Kidney (tissue), 14 donors: ENCODE data around the gene CALHM6. TPM values are rescaled to one million over a fixed set of nuclear protein-coding genes. Genes with fewer than 3 reads are reported as not detected.

Source experiments
- DNase-seq, 5 donors: peaks; one replicate each; pipeline ENCODE4 v3.0.0-alpha.2; 2013 to 2020
- FAIRE-seq: peaks from 2 replicates; lab custom pipeline; 2012; peaks lifted over from hg19 to GRCh38; lab: Jason Lieb, UNC
- H3K27ac ChIP-seq, 2 donors: one replicate each; pipeline ENCODE4 v1.7.0; 2013; ENCODE audit warnings: low read depth in 2 of 2, low read length in 2 of 2, inconsistent platforms in 1 of 2
- H3K27me3 ChIP-seq: one replicate; pipeline ENCODE4 v1.7.1; 2013; ENCODE audit warnings: low read length, inconsistent platforms; ENCODE audit not compliant: control insufficient read depth, insufficient read depth
- H3K36me3 ChIP-seq, 3 donors: one replicate each; pipeline versions ENCODE4 v1.7.0 to v1.7.1; 2013; ENCODE audit warnings: low read length in 3 of 3, control low read depth in 1 of 3, inconsistent platforms in 1 of 3; ENCODE audit not compliant: insufficient read depth in 3 of 3, control insufficient read depth in 2 of 3
- H3K4me1 ChIP-seq, 3 donors: one replicate each; pipeline versions ENCODE4 v1.7.0 to v1.7.1; 2013; ENCODE audit warnings: low read length in 3 of 3, inconsistent platforms in 1 of 3, low read depth in 1 of 3; ENCODE audit not compliant: control insufficient read depth in 2 of 3, insufficient read depth in 2 of 3
- H3K4me3 ChIP-seq, 3 donors: one replicate each; pipeline versions ENCODE4 v1.7.0 to v1.8.1; 2013; ENCODE audit warnings: low read length in 3 of 3, control low read depth in 1 of 3, inconsistent platforms in 1 of 3
- H3K9ac ChIP-seq, 3 donors: one replicate each; pipeline versions ENCODE4 v1.7.0 to v1.7.1; 2013; ENCODE audit warnings: low read length in 3 of 3, control low read depth in 1 of 3, inconsistent platforms in 1 of 3
- H3K9me3 ChIP-seq, 3 donors: one replicate each; pipeline versions ENCODE4 v1.7.0 to v1.7.1; 2013; ENCODE audit warnings: low read length in 3 of 3, control low read depth in 1 of 3, inconsistent platforms in 1 of 3; ENCODE audit not compliant: control insufficient read depth in 2 of 3, insufficient read depth in 1 of 3
- intact Hi-C: fragments of 100-400 bp; cut with DNase I; formaldehyde crosslinking; loops from one replicate; pipeline ENCODE4 v1.11.1; 2022
- polyA plus RNA-seq: library from polyadenylated mRNA; stranded (reverse); fragments of 350-450 nt; fragmentation: Illumina TruSeq; extraction: RNeasy Lipid Tissue Mini Kit (QIAGEN cat#74804); gene quantifications from one replicate; pipeline ENCODE4 v1.2.3, GENCODE V29; 2014; ENCODE audit warnings: low read depth, low replicate concordance; ENCODE audit not compliant: insufficient read depth
- total RNA-seq: library from RNA; stranded (reverse); fragmentation: NEBNext Ultra II Directional; extraction: Animal tissue kit (Norgen Biotek cat#: 25700); gene quantifications from one replicate; pipeline ENCODE4 v1.2.1, GENCODE V29; 2021
- TF ChIP-seq, protein P1 (sequence below): IDR thresholded peaks from 3 replicates; pipeline ENCODE4 v1.5.1; 2012; ENCODE audit warnings: mild to moderate bottlenecking, moderate library complexity, borderline replicate concordance; ENCODE audit not compliant: insufficient read depth; ENCODE audit errors: extremely low read depth
- donor health status: control.
- donor health status: control.
- donor health status: control.
- donor health status: control.
- donor health status: control.
- donor health status: DM: yes; HTN: yes; CAD: no.
- donor health status: Normal renal cell carcinoma (clear cell type).

The CALHM6 gene
- total and polyA plus RNA-seq, 2 donors from 2014 or later: 2.4 to 8.2 TPM

DNA sequence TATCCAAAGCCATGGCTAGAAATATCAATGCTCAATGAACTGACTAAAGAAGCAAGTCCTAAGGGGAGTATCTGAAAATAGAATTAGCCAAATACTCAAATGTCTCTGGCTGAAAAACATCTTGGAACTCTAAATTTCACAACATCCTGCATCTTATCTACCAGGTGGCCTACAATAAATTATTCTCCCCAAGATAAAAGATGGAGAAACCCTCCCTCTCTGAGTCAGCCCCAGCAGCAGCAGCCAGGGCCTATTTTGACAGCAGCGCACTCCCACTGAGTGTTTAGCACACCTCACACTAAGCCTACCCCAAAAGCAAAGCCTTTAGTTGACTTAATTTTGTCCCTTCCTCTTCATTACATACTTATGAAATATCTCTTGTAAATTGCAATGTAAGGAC lies 5.9 kb downstream of the CALHM6 start:
- Histone ChIP-seq H3K4me1 (no peaks in the 10 kb centered on the region), H3K36me3 (no peaks in the 10 kb centered on the region), H3K4me3 (no peak overlapping the region), H3K27me3 (no peaks in the 10 kb centered on the region), H3K9me3 (no peaks in the 10 kb centered on the region), H3K9ac (no peak overlapping the region), H3K27ac (no peak overlapping the region)
- TF ChIP-seq, protein P1, sequence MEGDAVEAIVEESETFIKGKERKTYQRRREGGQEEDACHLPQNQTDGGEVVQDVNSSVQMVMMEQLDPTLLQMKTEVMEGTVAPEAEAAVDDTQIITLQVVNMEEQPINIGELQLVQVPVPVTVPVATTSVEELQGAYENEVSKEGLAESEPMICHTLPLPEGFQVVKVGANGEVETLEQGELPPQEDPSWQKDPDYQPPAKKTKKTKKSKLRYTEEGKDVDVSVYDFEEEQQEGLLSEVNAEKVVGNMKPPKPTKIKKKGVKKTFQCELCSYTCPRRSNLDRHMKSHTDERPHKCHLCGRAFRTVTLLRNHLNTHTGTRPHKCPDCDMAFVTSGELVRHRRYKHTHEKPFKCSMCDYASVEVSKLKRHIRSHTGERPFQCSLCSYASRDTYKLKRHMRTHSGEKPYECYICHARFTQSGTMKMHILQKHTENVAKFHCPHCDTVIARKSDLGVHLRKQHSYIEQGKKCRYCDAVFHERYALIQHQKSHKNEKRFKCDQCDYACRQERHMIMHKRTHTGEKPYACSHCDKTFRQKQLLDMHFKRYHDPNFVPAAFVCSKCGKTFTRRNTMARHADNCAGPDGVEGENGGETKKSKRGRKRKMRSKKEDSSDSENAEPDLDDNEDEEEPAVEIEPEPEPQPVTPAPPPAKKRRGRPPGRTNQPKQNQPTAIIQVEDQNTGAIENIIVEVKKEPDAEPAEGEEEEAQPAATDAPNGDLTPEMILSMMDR: no peak
- DNase-seq (no peak), FAIRE-seq (no peak)
- intact Hi-C loops: no loop called here

DNA sequence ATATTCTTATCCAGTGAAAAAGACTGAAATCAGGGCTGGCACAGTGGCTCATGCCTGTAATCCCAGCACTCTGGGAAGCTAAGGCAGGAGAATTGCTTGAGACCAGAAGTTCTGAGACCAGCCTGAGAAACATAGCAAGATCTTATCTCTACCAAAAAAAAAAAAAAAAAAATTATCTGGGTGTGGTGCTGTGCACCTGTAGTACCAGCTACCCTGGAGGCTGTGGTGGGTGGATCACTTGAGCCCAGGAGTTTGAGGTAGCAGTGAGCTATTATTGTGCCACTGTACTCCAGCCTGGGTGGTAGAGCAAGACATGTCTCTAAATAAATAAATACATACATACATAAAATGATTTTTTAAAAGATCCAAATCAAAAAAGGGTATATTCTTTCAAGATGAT lies 6.3 kb downstream of the CALHM6 start:
- FAIRE-seq (no peak), DNase-seq (no peak)
- no peaks in the 10 kb centered on the region for H3K36me3 ChIP-seq
- no peaks in the 10 kb centered on the region for H3K9me3 ChIP-seq
- H3K9ac ChIP-seq: no peak overlapping the region
- no peak overlapping the region for H3K27ac ChIP-seq
- no peak overlapping the region for H3K4me3 ChIP-seq
- H3K27me3 ChIP-seq: no peaks in the 10 kb centered on the region
- intact Hi-C loops: no loop called here
- no peaks in the 10 kb centered on the region for H3K4me1 ChIP-seq
- TF ChIP-seq, protein P1: no peak

DNA sequence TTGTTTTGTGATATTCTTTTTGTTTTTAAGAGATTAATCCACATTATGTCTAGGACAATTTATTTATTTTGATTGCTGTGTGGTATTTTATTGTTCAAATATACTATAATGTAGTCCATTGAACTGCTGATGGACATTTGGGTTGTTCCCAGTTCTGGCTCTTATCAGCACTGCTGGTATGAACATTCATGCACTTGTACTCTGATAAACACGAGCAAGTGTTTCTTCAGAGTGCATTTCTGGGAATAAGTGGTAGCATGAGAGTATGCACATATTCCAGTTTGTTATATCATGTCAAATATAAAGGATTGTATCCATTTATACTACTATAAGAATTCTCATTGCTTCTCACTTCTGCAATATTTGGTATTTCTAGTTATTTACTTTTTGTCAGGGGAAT lies 7.1 kb downstream of the CALHM6 start:
- no peak overlapping the region for H3K9ac ChIP-seq
- TF ChIP-seq, protein P1: no peak
- no peak overlapping the region for H3K27ac ChIP-seq
- no peak for FAIRE-seq
- intact Hi-C loops: no loop called here
- H3K36me3 ChIP-seq: no peaks in the 10 kb centered on the region
- H3K27me3 ChIP-seq: no peaks in the 10 kb centered on the region
- no peaks in the 10 kb centered on the region for H3K4me1 ChIP-seq
- no peaks in the 10 kb centered on the region for H3K9me3 ChIP-seq
- H3K4me3 ChIP-seq: no peak overlapping the region
- DNase-seq: no peak

DNA sequence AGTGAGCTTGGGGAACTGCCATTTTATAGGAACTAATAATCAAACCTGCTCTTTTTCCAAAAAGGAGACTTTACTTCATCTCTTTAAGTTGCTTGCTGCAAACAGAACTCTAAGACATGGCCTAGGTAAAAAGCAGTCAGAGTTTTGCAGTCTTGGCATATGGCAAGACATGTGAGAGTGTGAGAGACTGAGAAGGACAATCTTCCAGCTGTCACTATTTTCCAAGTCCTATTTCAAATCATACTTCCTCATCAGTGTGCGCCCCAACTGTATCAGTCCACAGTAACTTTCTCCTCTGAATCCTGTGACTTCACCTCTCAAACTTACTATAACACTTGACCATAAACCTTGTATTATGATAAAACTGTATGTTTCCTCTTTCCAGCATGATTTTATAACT lies 10.4 kb downstream of the CALHM6 start:
- DNase-seq (no peak), FAIRE-seq (no peak)
- H3K27ac ChIP-seq: no peak overlapping the region
- intact Hi-C loops: no loop called here
- no peaks in the 10 kb centered on the region for H3K9me3 ChIP-seq
- H3K36me3 ChIP-seq: no peaks in the 10 kb centered on the region
- H3K9ac ChIP-seq: no peak overlapping the region
- no peaks in the 10 kb centered on the region for H3K4me1 ChIP-seq
- TF ChIP-seq, protein P1: no peak
- H3K4me3 ChIP-seq: no peak overlapping the region
- H3K27me3 ChIP-seq: no peaks in the 10 kb centered on the region
